Stomach (tissue), 4 donors: ENCODE measurements around the gene POLR2I.

ENCODE experiments used
- POLR2A ChIP-seq, 4 donors: fragments of 450-650 bp; IDR thresholded peaks; one replicate each; pipeline ENCODE4 v1.6.1; 2016; ENCODE audit warnings: antibody characterized with exemption in 4 of 4, control low read depth in 2 of 4, mild to moderate bottlenecking in 1 of 4, moderate library complexity in 1 of 4
- TF ChIP-seq, protein P1 (sequence below), 7 experiments: fragments of 450-650 bp in 4 of 7; fragments of 200-600 bp in 3 of 7; sonication (generic) in 3 of 7; IDR thresholded peaks; one replicate each; pipeline ENCODE4 v1.5.1; 2016 to 2019; ENCODE audit warnings: antibody characterized with exemption in 7 of 7, control low read depth in 2 of 7, mild to moderate bottlenecking in 1 of 7

DNA sequence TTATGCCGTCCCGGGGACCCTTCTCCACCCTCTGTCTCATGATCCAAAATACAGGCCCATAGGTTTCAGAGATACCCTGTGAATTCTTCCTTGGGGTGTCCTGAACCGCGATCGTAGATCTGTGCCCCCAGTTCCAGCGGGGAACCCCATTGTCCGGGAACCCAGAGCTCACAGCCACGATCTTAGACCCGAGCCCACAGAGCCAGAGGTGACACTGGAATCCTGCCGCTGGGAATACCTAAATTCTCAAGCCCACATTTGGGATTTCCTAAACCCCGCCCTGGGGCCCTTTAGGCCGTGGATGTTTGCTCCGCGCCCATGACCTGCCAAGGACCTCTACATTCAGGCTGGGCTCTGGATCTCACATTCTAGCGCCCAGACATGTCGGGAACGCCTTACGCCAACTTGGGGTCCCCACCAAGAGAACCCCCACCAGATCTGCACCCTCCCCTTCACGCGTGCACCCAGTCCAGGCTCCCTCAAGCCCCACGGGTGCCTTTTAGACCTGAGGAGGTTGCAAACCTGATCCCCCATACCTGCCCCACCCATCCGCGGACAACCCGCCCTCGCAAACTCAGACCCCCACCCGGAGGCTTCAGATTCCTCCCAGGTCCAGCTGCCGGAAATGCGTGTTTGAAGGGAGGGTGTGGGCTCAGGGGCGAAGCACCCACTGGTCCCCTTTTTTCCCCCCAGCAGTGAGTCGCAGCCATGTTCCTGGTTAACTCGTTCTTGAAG lies 25.8 kb upstream of the POLR2I start:
- TF ChIP-seq, protein P1, sequence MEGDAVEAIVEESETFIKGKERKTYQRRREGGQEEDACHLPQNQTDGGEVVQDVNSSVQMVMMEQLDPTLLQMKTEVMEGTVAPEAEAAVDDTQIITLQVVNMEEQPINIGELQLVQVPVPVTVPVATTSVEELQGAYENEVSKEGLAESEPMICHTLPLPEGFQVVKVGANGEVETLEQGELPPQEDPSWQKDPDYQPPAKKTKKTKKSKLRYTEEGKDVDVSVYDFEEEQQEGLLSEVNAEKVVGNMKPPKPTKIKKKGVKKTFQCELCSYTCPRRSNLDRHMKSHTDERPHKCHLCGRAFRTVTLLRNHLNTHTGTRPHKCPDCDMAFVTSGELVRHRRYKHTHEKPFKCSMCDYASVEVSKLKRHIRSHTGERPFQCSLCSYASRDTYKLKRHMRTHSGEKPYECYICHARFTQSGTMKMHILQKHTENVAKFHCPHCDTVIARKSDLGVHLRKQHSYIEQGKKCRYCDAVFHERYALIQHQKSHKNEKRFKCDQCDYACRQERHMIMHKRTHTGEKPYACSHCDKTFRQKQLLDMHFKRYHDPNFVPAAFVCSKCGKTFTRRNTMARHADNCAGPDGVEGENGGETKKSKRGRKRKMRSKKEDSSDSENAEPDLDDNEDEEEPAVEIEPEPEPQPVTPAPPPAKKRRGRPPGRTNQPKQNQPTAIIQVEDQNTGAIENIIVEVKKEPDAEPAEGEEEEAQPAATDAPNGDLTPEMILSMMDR (IDR thresholded peaks at IDR 0.05): no peak
- no peak for TF ChIP-seq POLR2A (IDR thresholded peaks at IDR 0.05)
